CD4-positive, alpha-beta memory T cell (primary cell): Measurements from ENCODE around the gene KLHDC9. TPM values are rescaled to one million over a fixed set of nuclear protein-coding genes. Genes with fewer than 3 reads are reported as not detected.

Source experiments
- CTCF ChIA-PET: fragments of 350-600 bp; sonication (Branson Sonifier 250); formaldehyde crosslinking; loops from one replicate; lab custom pipeline; 2021; ENCODE audit warnings: inconsistent platforms; ENCODE audit not compliant: partially characterized antibody; lab: Charles Lee
- POLR2A ChIA-PET: fragments of 350-600 bp; sonication (Branson Sonifier 250); formaldehyde crosslinking; loops from one replicate; lab custom pipeline; 2021; ENCODE audit not compliant: partially characterized antibody; lab: Charles Lee
- DNase-seq, 5 donors: peaks; one replicate each; pipeline versions ENCODE4 v3.0.0 to v3.0.0-alpha.2; 2020 to 2022; ENCODE audit warnings: mixed read lengths in 1 of 5
- H3K27ac ChIP-seq: one replicate; pipeline ENCODE4 v1.7.0; 2013; ENCODE audit warnings: low read depth, low read length
- H3K27me3 ChIP-seq: 2 replicates; pipeline ENCODE4 v1.7.0; 2013; ENCODE audit warnings: mild to moderate bottlenecking, low read length, moderate library complexity; ENCODE audit not compliant: insufficient read depth
- H3K36me3 ChIP-seq: 2 replicates; pipeline ENCODE4 v1.7.0; 2013; ENCODE audit warnings: mild to moderate bottlenecking, low read length, moderate library complexity; ENCODE audit not compliant: insufficient read depth
- H3K4me1 ChIP-seq: 2 replicates; pipeline ENCODE4 v1.7.0; 2013; ENCODE audit warnings: mild to moderate bottlenecking, low read length, moderate library complexity; ENCODE audit not compliant: insufficient read depth
- H3K4me3 ChIP-seq, 2 donors: one replicate each; pipeline ENCODE4 v1.7.0; 2013; ENCODE audit warnings: low read length in 2 of 2, mild to moderate bottlenecking in 1 of 2
- H3K9me3 ChIP-seq, 2 donors: one replicate each; pipeline ENCODE4 v1.7.0; 2013; ENCODE audit warnings: low read length in 2 of 2, control low read depth in 1 of 2; ENCODE audit not compliant: control insufficient read depth in 1 of 2
- H3K27ac Mint-ChIP-seq, 7 donors: one replicate each; pipeline ENCODE4 v1.8.0; 2020 to 2021; ENCODE audit warnings: mixed read lengths in 7 of 7, mild to moderate bottlenecking in 6 of 7, inconsistent platforms in 3 of 7, moderate library complexity in 3 of 7
- H3K27me3 Mint-ChIP-seq, 2 donors: one replicate each; pipeline ENCODE4 v1.8.0; 2020 to 2021; ENCODE audit warnings: mixed read lengths in 2 of 2
- H3K36me3 Mint-ChIP-seq, 2 donors: one replicate each; pipeline ENCODE4 v1.8.0; 2020 to 2021; ENCODE audit warnings: mixed read lengths in 2 of 2, inconsistent platforms in 1 of 2, mild to moderate bottlenecking in 1 of 2
- H3K4me1 Mint-ChIP-seq, 4 donors: one replicate each; pipeline ENCODE4 v1.8.0; 2020 to 2021; ENCODE audit warnings: mixed read lengths in 4 of 4, mild to moderate bottlenecking in 1 of 4
- H3K4me3 Mint-ChIP-seq, 8 donors: one replicate each; pipeline ENCODE4 v1.8.0; 2020 to 2021; ENCODE audit warnings: mixed read lengths in 8 of 8, mild to moderate bottlenecking in 7 of 8, moderate library complexity in 6 of 8, inconsistent platforms in 3 of 8
- H3K9me3 Mint-ChIP-seq, 8 donors: one replicate each; pipeline ENCODE4 v1.8.0; 2020 to 2021; ENCODE audit warnings: mixed read lengths in 8 of 8, mild to moderate bottlenecking in 5 of 8, inconsistent platforms in 3 of 8, moderate library complexity in 1 of 8
- intact Hi-C: fragments of 100-400 bp; cut with micrococcal nuclease; formaldehyde crosslinking; loops from one replicate; pipeline ENCODE4 v1.15.1; 2023
- polyA plus RNA-seq, 2 donors: library from polyadenylated mRNA; unstranded; fragments of 300-500 nt; fragmentation: Illumina TruSeq; gene quantifications; one replicate each; pipeline ENCODE4 v1.2.3, GENCODE V29; 2021
- total RNA-seq, 2 experiments: library from RNA; stranded (reverse); gene quantifications; one replicate each; pipeline ENCODE4 v1.2.3, GENCODE V29; 2021

KLHDC9 gene, protein sequence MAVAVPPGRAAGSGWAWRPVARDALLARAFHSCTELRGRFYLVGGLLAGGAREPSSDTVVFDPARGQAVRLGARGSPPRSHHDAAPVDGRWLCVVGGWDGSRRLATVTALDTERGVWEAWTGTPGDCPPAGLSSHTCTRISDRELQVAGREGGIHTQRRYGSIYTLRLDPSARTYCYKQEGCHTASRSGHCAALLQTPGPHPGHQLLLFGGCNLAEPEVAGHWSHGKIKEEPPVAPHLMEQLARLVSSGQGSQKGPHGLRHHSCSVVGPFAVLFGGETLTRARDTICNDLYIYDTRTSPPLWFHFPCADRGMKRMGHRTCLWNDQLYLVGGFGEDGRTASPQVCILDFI
- total RNA-seq (under 1 TPM; 0.52 to 0.53 TPM), polyA plus RNA-seq (1 to 10 TPM in 1 of 2 donors, under 1 TPM in 1; 0.68 to 2.4 TPM)

DNA sequence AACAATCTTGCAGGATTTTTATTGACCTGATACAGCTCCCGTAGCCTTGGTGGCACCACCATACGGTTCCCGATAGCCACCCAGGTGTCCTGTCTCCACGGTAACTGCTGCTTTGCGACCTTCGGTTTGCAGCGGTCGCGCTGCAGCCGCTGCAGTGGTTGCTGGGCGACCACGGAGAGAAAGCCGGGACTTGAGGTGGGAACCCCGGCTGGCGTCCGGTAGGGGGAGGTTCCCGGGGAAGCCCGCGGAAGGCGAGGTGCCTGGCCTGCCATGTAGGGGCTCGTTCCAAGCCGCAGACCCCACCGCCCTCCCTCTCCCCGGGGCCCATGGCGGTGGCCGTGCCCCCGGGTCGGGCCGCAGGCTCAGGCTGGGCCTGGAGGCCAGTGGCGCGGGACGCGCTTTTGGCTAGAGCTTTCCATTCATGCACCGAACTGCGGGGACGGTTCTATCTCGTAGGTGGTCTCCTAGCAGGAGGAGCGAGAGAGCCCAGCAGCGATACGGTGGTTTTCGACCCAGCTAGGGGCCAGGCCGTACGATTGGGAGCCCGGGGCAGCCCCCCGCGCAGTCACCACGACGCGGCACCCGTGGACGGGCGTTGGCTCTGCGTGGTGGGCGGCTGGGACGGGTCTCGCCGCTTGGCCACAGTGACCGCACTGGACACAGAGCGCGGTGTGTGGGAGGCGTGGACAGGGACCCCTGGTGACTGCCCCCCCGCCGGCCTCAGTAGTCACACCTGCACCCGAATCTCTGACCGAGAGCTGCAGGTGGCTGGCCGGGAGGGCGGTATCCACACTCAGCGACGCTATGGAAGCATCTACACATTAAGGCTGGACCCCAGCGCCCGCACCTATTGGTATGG lies at the start of gene KLHDC9:
Gene KLHDC9 (plus strand): TSS at position 152 of the 859 bp plus-strand sequence. CDS start 175 bp downstream, at position 327.
- peaks cover 0 to 19% (median 3%) of the 10 kb centered on the region in 8 donors for H3K9me3 Mint-ChIP-seq
- H3K4me1 ChIP-seq: peaks cover 22% of the 10 kb centered on the region
- no peaks in the 10 kb centered on the region for H3K9me3 ChIP-seq
- peak within 1 kb of the TSS; percentile 54 to 72 for H3K4me3 ChIP-seq
- H3K27ac Mint-ChIP-seq: peak within 1 kb of the TSS; percentile 75 to 100 (median 98)
- H3K36me3 ChIP-seq: peaks cover 21% of the 10 kb centered on the region
- intact Hi-C loops: loop anchor here (5.0 kb wide), 2 partner anchors 261 to 371 kb away; no protein-coding TSS in a partner anchor
- H3K27me3 ChIP-seq: no peaks in the 10 kb centered on the region
- peaks cover 0 to 2% of the 10 kb centered on the region in 2 donors for H3K27me3 Mint-ChIP-seq
- H3K36me3 Mint-ChIP-seq: peaks cover 13 to 38% of the 10 kb centered on the region in 2 donors
- CTCF ChIA-PET: interaction anchor here (0.6 to 9.8 kb wide), 38 partner anchors 10 to 322 kb away, joined by 3 to 175 read pairs (median 5); partner anchors contain the start of genes ARHGAP30, F11R, NECTIN4 and NIT1
- peak; percentile 63 to 81 (median 69) for DNase-seq
- peak within 1 kb of the TSS; percentile 55 for H3K27ac ChIP-seq
- H3K4me3 Mint-ChIP-seq: peak within 1 kb of the TSS; percentile 81 to 94 (median 88)
- peaks cover 12 to 27% (median 20%) of the 10 kb centered on the region in 4 donors for H3K4me1 Mint-ChIP-seq
- POLR2A ChIA-PET: interaction anchor here (0.6 to 7.0 kb wide), 28 partner anchors 10 to 887 kb away, joined by 3 to 128 read pairs (median 6); partner anchors contain the start of genes ARHGAP30, DEDD, F11R and NIT1

DNA sequence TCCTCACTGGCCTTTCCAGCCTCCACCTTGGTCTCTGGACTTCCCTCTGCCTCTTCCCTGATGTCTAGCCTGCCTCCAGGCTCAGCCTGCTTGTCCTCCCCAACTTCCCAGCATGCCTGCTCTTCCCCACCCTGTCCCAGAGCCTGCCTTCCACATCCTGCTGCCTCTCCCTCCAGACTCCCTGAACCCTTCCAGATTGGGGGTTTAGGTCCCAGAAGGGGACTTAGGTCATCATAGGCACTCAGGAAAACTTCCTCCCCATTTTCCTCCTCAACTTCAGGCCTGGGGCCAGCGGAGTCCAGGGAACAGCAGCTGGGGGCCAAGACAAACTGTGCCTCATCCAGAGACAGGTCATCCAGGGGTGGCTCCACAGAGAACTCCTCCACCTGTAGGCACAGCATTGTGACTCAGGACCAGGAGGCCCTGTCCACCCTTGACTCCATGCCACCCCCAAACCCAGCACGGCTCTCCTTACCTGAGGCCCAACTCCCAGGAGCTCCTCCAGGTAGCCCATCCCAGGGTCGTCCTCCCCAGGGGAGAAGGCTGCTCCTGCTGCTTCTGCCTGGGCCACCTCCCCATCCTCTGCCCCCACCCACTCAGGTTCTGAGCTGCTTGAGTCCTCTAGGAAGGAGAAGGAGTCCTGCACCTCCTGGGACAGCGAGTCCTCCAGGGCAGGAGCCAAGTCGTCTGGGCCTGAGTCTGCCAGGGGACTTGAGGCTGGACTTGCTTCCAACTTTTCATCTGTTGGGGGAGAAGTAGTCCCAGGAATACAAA lies 49.0 kb upstream of the KLHDC9 start:
- H3K4me1 ChIP-seq: peaks cover 17% of the 10 kb centered on the region
- no peaks in the 10 kb centered on the region for H3K9me3 ChIP-seq
- peaks cover 42 to 77% of the 10 kb centered on the region in 2 donors for H3K36me3 Mint-ChIP-seq
- H3K4me3 ChIP-seq: no peak overlapping the region
- intact Hi-C loops: loop anchor here (5.0 kb wide), 2 partner anchors 103 to 118 kb away; partner anchors contain the start of genes PPOX and UFC1
- ChIA-PET CTCF (no interaction called here), POLR2A (interaction anchor here (0.7 to 21.2 kb wide), 4 partner anchors 10 to 49 kb away, joined by 4 to 602 read pairs (median 18); partner anchors contain the start of genes ARHGAP30, KLHDC9 and TSTD1)
- H3K27ac Mint-ChIP-seq: peak overlapping the region; percentile 21 to 90 (median 68)
- peak overlapping the region in 1 of 8 donors; percentile 43 for H3K4me3 Mint-ChIP-seq
- H3K27ac ChIP-seq: no peak overlapping the region
- H3K4me1 Mint-ChIP-seq: peaks cover 16 to 42% (median 31%) of the 10 kb centered on the region in 4 donors
- no peaks in the 10 kb centered on the region for H3K27me3 Mint-ChIP-seq
- H3K9me3 Mint-ChIP-seq: no peaks in the 10 kb centered on the region
- H3K36me3 ChIP-seq: peaks cover 56% of the 10 kb centered on the region
- no peaks in the 10 kb centered on the region for H3K27me3 ChIP-seq
- no peak for DNase-seq

DNA sequence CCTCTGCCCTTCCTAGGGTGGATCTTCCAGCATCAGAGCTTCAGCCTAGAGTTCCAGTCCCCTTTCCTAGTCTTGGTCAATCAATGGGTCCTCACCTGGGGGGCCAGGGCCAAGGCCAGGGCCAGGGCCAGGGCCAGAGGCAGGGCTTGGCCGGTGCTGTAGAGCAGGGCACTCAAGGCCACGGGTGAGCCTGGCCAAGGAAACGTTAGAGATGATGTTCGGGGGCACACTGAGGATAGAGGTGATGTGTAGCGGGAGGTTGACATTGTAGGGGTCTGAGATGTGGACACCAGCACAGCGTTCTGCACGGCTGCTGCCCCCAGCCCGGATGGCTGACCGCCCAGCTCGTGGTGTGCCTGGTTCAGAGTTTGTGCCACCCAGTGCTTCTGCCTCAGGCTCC lies 46.9 kb upstream of the KLHDC9 start:
- intact Hi-C loops: no loop called here
- Histone ChIP-seq H3K27me3 (no peaks in the 10 kb centered on the region), H3K27ac (no peak overlapping the region), H3K4me3 (no peak overlapping the region), H3K9me3 (no peaks in the 10 kb centered on the region), H3K36me3 (peaks cover 70% of the 10 kb centered on the region), H3K4me1 (peaks cover 14% of the 10 kb centered on the region)
- H3K4me1 Mint-ChIP-seq: peaks cover 9 to 33% (median 21%) of the 10 kb centered on the region in 4 donors
- DNase-seq: no peak
- ChIA-PET CTCF (interaction anchor here (1.0 to 1.9 kb wide), 3 partner anchors 9 to 19 kb away, joined by 3 to 5 read pairs (median 3); no protein-coding TSS in a partner anchor), POLR2A (interaction anchor here (0.9 to 21.2 kb wide), 3 partner anchors 10 to 18 kb away, joined by 3 to 602 read pairs (median 4); partner anchors contain the start of gene ARHGAP30)
- H3K36me3 Mint-ChIP-seq: peaks cover 48 to 75% of the 10 kb centered on the region in 2 donors
- H3K4me3 Mint-ChIP-seq: no peak overlapping the region
- H3K27me3 Mint-ChIP-seq: no peaks in the 10 kb centered on the region
- peak overlapping the region in 4 of 7 donors; percentile 22 to 70 (median 56) for H3K27ac Mint-ChIP-seq
- no peaks in the 10 kb centered on the region for H3K9me3 Mint-ChIP-seq

DNA sequence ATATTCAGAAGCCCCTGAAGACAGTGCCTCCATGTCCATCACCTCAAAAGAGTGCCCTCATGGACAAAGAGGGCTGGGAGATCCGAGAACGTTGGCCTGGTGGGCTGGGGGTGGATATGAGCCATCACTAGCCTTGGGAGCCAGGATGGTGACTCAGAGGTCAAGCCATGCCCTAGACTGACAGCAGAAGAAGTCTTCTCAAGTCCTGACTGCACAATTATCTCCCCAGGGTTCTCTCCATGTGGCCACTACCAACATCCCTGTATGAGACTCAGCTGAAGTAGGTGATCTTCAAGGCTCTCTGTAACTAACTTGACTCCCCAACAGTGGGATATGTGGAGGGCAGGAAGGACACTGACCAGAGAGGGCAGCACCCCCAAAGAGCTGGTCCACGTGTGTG lies 45.3 kb upstream of the KLHDC9 start:
- no peaks in the 10 kb centered on the region for H3K9me3 Mint-ChIP-seq
- peaks cover 11 to 41% (median 20%) of the 10 kb centered on the region in 4 donors for H3K4me1 Mint-ChIP-seq
- POLR2A ChIA-PET: interaction anchor here (1.0 to 21.2 kb wide), 4 partner anchors 12 to 45 kb away, joined by 3 to 602 read pairs (median 6); partner anchors contain the start of genes ARHGAP30, KLHDC9 and TSTD1
- CTCF ChIA-PET: interaction anchor here (1.0 kb wide), 1 partner anchor 10 kb away, joined by 4 read pairs; no protein-coding TSS in a partner anchor
- Histone ChIP-seq H3K9me3 (no peaks in the 10 kb centered on the region), H3K27ac (peak overlapping the region; percentile 5), H3K4me3 (no peak overlapping the region), H3K4me1 (peaks cover 19% of the 10 kb centered on the region), H3K36me3 (peaks cover 83% of the 10 kb centered on the region), H3K27me3 (no peaks in the 10 kb centered on the region)
- no peak for DNase-seq
- intact Hi-C loops: no loop called here
- H3K27ac Mint-ChIP-seq: peak overlapping the region in 6 of 7 donors; percentile 5 to 84 (median 73)
- no peaks in the 10 kb centered on the region for H3K27me3 Mint-ChIP-seq
- H3K36me3 Mint-ChIP-seq: peaks cover 61 to 82% of the 10 kb centered on the region in 2 donors
- no peak overlapping the region for H3K4me3 Mint-ChIP-seq

DNA sequence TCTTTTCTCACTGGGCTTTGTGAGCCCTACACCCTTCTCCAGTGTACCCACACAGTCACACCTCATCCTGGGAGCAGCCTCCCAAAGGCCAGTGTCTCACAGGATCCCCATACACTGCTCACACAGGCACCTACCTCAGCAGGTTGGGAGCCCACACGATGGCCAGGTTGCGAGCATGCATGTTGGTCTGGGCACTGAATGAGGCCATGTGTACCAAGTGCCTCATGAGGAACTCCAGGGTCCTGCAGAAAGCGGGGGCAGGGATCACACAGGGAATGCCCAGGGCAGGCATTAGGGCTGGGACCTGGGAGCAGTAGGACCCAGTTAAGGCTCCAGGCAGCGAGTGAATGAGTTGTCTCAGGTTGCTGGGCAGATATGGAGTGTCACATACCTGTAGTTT lies 43.9 kb upstream of the KLHDC9 start:
- Mint-ChIP-seq H3K27me3 (no peaks in the 10 kb centered on the region), H3K36me3 (peaks cover 53 to 76% of the 10 kb centered on the region in 2 donors), H3K9me3 (no peaks in the 10 kb centered on the region), H3K4me1 (peaks cover 8 to 37% (median 19%) of the 10 kb centered on the region in 4 donors), H3K27ac (peak overlapping the region in 3 of 7 donors; percentile 52 to 70 (median 55)), H3K4me3 (no peak overlapping the region)
- DNase-seq: no peak
- H3K4me3 ChIP-seq: no peak overlapping the region
- H3K36me3 ChIP-seq: peaks cover 73% of the 10 kb centered on the region
- no peaks in the 10 kb centered on the region for H3K9me3 ChIP-seq
- H3K27ac ChIP-seq: no peak overlapping the region
- no peaks in the 10 kb centered on the region for H3K27me3 ChIP-seq
- CTCF ChIA-PET: interaction anchor here (1.1 to 2.3 kb wide), 7 partner anchors 9 to 76 kb away, joined by 3 to 10 read pairs (median 5); partner anchors contain the start of genes ARHGAP30, KLHDC9 and USF1
- peaks cover 25% of the 10 kb centered on the region for H3K4me1 ChIP-seq
- intact Hi-C loops: no loop called here
- POLR2A ChIA-PET: interaction anchor here (1.8 to 21.2 kb wide), 4 partner anchors 8 to 43 kb away, joined by 4 to 602 read pairs (median 37); partner anchors contain the start of genes ARHGAP30, KLHDC9, TSTD1 and USF1

DNA sequence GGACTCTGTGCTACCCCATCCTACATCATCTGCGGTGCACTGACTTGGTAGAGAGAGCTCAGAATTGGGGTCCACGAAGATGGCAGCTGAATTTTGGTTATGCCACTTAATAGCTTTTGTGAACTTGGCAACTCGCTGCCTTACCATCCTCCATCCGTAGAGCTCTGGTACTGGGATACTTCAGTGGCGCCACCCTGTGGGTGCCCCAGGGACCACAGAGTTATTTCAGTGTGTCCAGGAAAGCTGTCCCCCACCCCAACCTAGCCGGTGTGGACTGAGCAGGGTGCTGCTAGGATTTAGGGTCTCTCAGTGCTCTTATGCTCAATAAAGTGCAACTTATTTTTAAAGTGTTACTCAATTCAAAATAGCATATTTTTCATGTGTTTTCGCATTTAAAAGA lies 43.4 kb upstream of the KLHDC9 start:
- Mint-ChIP-seq H3K27ac (peak overlapping the region in 3 of 7 donors; percentile 17 to 24 (median 18)), H3K9me3 (no peaks in the 10 kb centered on the region), H3K27me3 (no peaks in the 10 kb centered on the region), H3K4me1 (peaks cover 14 to 43% (median 24%) of the 10 kb centered on the region in 4 donors), H3K4me3 (no peak overlapping the region), H3K36me3 (peaks cover 56 to 76% of the 10 kb centered on the region in 2 donors)
- ChIA-PET CTCF (interaction anchor here (1.1 to 2.3 kb wide), 9 partner anchors 9 to 76 kb away, joined by 3 to 12 read pairs (median 6); partner anchors contain the start of genes ARHGAP30, KLHDC9 and USF1), POLR2A (interaction anchor here (0.6 to 21.2 kb wide), 5 partner anchors 9 to 80 kb away, joined by 3 to 602 read pairs (median 8); partner anchors contain the start of genes ARHGAP30, KLHDC9, TSTD1 and USF1)
- Histone ChIP-seq H3K4me1 (peaks cover 31% of the 10 kb centered on the region), H3K36me3 (peaks cover 73% of the 10 kb centered on the region), H3K27me3 (no peaks in the 10 kb centered on the region), H3K9me3 (no peaks in the 10 kb centered on the region), H3K4me3 (no peak overlapping the region), H3K27ac (no peak overlapping the region)
- no peak for DNase-seq
- intact Hi-C loops: no loop called here
